Keratinocyte (primary cell): ENCODE data around the gene E2F1.

Source experiments
- CTCF ChIP-seq, 3 experiments: IDR thresholded peaks in 1 of 3; conservative IDR thresholded peaks in 1 of 3; optimal IDR thresholded peaks in 1 of 3; 2 replicates in 2 of 3; 3 replicates in 1 of 3; pipeline versions ENCODE3 to v1.5.1; 2011; ENCODE audit warnings: low read length in 3 of 3, mild to moderate bottlenecking in 3 of 3, moderate library complexity in 2 of 3, control low read depth in 1 of 3, inconsistent platforms in 1 of 3; ENCODE audit not compliant: insufficient read depth in 2 of 3; ENCODE audit errors: extremely low read depth in 1 of 3
- EZH2 ChIP-seq: IDR thresholded peaks from one replicate; pipeline ENCODE4 v1.6.1; 2012; ENCODE audit warnings: inconsistent platforms, mild to moderate bottlenecking, low read length, moderate library complexity

GRCh38 chr20:33664762-33665144, 21.4 kb downstream of the E2F1 start:
- TF ChIP-seq CTCF (optimal IDR thresholded peaks at IDR 0.05 in 1 of 3, IDR thresholded peaks at IDR 0.05 in 1 of 3, conservative IDR thresholded peaks at IDR 0.05 in 1 of 3; ENCODE audit: extremely low read depth in 1 of 3, insufficient read depth in 2 of 3, low read length in 3 of 3) (no peak), EZH2 (no peak)
